ENCODE data around the gene MAVS. TPM values are rescaled to one million over a fixed set of nuclear protein-coding genes. Genes with fewer than 3 reads are reported as not detected.
"Not testable (repeated sequence)": the region's sequence is repeated elsewhere in the genome, so short reads cannot be mapped to it uniquely, and the experiment has no call there.

MAVS gene
- total RNA-seq, 1 donor from 2014 or later = 35.7 TPM

DNA sequence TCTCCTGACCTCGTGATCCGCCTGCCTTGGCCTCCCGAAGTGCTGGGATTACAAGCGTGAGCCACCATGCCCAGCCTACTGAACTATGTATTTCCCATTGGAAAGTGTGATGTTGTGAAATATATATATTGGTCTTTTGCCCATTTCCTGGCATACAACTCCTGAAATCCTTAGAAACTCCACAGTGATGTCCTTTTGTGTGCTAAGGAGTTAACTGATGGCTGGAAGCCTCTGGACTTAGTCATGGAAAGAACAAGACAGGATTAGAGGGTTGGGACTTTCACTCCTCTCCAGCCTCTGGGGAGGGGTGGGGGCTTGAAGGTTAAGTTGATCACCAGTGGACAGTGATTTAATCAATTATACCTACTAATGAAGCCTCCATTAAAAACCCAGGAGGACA lies 49.7 kb downstream of the MAVS start:
- intact Hi-C loops (cut with DNase I) = no loop called here

DNA sequence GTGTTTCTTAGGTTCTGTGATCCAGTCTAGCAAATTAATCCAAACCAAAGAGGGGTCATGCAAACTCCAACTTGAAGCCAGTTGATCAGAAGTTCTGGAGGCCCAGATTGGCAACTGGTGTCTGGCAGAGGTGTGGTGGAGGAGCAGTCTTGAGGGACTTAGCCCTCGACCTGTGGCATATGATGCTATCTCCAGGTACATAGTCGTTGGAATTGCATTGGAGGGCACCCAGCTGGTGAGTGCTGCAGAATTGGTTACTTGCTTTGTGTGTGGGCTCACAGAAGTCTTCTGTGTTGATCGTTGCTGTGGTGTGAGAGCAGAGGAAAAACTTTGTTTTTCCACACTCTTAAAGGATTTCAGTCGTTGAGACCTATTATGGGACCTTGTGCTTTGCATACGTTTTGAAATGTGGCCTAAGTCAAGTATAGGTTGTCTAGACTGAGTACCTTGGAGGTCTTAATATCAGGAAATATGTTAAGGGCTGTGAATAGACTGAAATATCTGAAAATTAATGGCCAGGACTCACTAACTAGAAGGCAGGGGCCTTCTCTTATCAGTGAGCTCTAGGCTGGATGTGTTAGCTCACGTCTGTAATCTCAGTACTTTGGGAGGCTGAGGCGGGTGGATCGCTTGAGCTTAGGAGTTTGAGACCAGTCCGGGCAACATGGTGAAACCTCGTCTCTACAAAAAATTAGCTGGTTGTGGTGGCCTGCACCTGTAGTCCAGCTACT lies 50.4 kb downstream of the MAVS start:
- ATAC-seq (ENCODE audit: poor library complexity) (no peak), DNase-seq (no peak)
- intact Hi-C loops (cut with DNase I) = no loop called here

More for the DNA sequence above, 49.7 kb downstream of the MAVS start:
- no peak for DNase-seq
- no peak for ATAC-seq (ENCODE audit: poor library complexity)

DNA sequence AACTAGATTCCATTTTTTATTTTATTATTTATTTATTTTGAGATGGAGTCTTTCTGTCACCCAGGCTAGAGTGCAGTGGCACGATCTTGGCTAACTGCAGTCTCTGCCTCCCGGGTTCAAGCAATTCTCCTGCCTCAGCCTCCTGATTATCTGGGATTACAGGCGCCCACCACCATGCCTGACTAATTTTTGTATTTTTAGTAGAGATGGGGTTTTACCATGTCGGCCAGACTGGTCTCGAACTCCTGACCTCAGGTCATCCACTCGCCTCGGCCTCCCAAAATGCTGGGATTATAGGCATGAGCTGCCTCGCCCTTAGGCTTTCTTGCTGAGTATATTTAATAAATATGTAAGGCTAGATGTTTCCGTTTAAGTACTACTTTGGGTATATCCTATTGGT lies 51.5 kb downstream of the MAVS start:
- ATAC-seq (ENCODE audit: poor library complexity); DNase-seq; intact Hi-C loops (cut with DNase I): not testable (repeated sequence)

DNA sequence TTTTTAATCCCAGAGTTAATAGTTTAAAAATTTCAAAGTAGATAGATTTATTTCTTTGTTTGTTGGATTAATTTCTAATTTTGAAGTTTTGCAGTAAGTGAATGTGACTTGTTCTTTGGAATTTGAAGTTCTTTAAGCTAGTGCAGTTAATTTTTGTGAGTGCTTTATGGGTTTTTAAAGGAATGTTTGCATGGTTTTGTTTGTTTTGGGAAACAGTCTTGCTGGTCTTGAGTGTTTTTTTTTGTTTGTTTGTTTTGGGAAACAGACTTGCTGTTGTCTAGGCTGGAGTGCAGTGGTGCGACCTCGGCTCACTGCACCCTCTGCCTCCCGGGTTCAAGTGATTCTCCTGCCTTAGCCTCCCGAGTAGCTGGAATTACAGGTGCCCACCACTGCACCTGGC lies 52.0 kb downstream of the MAVS start:
- DNase-seq = no peak

DNA sequence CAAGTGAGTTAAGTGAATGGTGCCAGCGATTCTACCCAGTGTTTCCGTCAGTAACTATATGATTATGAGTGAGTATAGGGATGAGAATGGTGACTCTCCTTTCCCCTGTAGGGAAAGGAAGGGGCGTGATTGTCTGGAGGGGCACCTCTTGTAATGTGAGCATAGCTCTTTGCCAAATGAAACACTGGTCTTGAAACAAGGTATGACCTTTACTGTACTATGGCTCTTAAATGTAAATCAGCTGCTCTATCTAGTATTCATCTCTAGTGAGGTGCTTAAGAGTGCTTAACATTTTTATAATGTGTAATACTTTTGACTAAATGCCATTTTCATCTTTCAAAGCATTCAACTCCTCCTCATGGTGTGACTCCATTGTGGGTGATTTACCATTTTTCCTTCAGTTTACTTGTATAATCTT lies 53.6 kb downstream of the MAVS start:
- DNase-seq = no peak
- no peak for ATAC-seq (ENCODE audit: poor library complexity)
- intact Hi-C loops (cut with DNase I) = loop anchor here (10.0 kb wide), 1 partner anchor 115 kb away; the partner anchor contains the start of gene RNF24

More for the DNA sequence above, 52.0 kb downstream of the MAVS start:
- intact Hi-C loops (cut with DNase I) = no loop called here
- no peak for ATAC-seq (ENCODE audit: poor library complexity)

DNA sequence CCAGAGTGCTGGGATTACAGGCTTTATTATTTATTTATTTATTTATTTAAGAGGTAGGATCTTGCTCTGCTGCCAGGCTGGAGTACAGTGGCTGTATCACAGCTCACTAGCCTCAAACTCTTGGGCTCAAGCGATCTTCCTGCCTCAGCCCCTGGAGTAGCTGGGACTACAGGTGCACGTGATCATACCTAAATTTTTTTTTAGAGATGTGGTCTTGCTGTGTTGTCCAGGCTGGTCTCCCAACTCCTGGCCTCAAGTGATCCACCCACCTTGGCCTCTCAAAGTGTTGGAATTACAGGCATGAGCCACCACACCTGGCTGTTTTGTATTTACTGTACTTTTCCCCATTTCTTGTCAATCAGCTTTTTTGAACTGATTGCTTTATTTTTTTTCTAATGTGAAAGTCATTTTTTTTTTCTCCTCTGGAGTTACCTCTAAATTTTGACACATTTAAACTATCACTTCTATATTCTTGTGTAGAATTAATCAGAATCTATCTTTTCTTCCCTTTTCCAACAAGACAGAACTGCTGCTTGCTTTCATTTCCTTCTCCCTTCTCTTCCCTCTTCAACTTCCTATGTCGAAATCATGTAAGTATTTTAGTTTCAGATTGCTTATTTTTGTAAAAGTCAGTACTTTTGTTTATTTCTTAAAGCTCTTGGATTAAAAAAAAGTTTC lies 54.5 kb downstream of the MAVS start:
- intact Hi-C loops (cut with DNase I) = loop anchor here (10.0 kb wide), 1 partner anchor 114 kb away; the partner anchor contains the start of gene RNF24
- ATAC-seq (ENCODE audit: poor library complexity) (no peak), DNase-seq (no peak)

DNA sequence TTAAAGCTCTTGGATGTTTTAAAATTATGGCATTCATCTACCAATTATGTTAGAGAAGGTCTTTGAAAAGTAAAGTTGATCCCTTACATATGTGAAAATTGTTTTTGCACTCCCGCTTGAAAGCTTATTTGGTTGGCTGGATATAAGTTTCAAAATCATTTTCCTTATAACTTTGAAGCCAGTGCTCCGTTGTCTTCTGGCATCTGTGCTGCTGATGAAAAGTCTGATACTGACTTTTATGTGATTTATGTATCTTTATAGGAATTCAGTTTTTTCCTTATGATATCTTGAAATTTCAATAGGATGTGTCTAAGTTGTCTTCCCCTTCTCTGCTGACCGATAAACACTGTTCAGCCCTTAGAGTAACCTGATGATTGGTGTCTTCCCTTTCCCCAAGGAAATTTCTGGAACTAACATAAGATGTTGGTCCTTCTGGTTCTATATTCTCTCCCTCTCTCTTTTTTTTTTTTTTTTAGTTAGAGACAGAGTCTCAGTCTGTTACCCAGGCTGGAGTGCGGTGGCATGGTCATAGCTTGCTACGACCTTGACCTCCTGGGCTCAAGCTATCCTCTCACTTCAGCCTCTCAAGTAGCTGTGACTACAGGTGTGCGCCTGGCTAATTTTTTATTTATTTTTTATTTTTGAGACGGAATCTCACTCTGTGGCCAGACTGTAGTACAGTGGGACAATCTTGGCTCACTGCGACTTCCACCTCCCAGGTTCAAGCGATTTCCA lies 55.2 kb downstream of the MAVS start:
- ATAC-seq (ENCODE audit: poor library complexity) = no peak
- intact Hi-C loops (cut with DNase I) = loop anchor here (10.0 kb wide), 1 partner anchor 113 kb away; the partner anchor contains the start of gene RNF24
- no peak for DNase-seq

DNA sequence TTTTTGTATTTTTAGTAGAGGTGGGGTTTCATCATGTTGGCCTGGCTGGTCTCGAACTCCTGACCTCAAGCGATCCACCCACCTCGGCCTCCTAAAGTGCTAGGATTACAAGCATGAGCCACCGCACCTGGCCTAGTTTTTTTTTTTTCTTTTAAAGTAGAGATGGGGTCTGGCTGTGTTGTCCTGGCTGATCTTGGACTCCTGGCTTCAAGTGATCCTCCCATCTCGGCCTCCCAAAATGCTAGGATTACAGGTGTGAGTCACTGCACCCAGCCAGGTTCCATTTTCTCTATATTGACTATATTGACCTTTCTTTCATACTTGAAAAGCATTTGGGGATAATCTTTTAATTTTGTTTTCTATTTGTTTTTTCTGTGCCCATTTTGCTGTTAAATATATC lies 55.8 kb downstream of the MAVS start:
- intact Hi-C loops (cut with DNase I) = loop anchor here (10.0 kb wide), 1 partner anchor 112 kb away; the partner anchor contains the start of gene RNF24
- ATAC-seq (ENCODE audit: poor library complexity) = no peak

DNA sequence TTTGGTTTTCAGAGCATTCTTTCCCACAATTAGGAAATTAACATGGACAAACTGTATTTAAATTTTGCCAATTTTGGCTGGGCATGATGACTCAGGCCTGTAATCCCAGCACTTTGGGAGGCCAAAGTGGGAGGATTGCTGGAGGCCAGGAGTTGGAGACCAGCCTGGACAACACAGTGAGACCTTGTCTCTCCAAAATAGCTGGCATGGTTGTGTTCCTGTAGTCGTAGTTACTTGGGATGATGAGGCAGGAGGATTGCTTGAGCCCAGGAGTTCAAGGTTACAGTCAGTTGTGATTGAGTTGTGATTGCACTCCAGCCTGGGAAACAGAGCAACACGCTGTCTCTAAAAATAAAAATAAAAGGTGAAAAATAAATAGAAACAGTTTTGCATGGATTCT lies 57.6 kb downstream of the MAVS start:
- intact Hi-C loops (cut with DNase I) = loop anchor here (10.0 kb wide), 1 partner anchor 111 kb away; the partner anchor contains the start of gene RNF24
- no peak for DNase-seq
- ATAC-seq (ENCODE audit: poor library complexity) = no peak

More for the DNA sequence above, 55.8 kb downstream of the MAVS start:
- DNase-seq = no peak

DNA sequence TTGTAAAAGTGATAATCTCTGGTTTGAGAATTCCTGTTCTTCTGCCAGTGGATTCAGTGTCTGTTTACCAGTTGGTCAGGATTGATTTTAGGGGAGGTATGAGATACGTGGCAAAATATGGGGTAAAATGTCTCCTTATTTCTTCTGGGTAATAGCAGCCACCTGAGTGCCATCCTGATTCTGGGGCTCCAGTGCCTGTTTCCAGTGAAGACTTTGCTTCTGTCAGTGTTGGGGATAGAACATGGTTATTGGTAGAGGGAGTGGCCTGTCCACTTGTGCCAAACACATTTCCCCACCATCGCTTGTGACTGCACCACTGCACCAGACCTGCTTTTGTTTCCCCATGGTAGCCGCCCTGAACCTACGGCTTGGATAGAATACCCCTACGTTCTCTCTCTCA lies 58.2 kb downstream of the MAVS start:
- intact Hi-C loops (cut with DNase I) = loop anchor here (10.0 kb wide), 1 partner anchor 110 kb away; the partner anchor contains the start of gene RNF24
- no peak for ATAC-seq (ENCODE audit: poor library complexity)
- no peak for DNase-seq

DNA sequence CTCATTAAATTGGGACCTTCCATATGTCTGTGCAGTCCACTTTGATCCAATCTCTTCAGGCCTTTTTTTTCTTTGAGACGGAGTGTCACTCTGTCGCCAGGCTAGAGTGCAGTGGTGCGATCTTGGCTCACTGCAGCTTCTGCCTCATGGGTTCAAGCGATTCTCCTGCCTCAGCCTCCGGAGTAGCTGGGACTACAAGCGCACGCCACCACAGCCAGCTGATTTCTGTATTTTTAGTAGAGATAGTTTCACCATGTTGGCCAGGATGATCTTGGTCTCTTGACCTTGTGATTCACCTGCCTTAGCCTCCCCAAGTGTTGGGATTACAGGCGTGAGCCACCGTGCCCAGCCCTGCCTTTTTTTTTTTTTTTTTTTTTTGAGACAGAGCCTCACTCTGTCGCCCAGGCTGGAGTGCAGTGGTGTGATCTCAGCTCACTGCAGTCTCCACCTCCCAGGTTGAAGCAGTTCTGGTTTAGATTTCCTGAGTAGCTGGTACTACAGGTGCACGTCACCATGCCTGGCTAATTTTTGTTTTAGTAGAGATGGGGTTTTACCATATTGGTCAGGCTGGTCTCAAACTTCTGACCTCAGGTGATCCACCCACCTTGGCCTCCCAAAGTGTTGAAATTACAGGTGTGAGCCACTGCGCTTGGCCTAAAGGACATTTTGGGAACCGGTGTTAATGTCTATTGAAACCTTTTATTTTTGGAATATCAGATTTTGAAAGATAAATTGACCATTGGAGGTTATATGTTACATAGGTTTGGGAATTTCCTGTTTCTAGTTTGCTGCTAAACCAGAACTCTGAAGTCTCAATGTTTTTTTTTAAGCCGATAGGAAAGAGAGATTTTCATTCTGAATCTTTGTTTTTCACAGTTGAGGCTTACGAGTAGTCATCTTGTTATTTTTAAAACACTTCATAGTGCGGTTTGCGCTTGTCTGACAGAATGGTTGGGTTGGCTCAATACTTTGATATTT lies 60.4 kb downstream of the MAVS start:
- intact Hi-C loops (cut with DNase I) = loop anchor here (10.0 kb wide), 1 partner anchor 108 kb away; the partner anchor contains the start of gene RNF24
- ATAC-seq (ENCODE audit: poor library complexity); DNase-seq: not testable (repeated sequence)

DNA sequence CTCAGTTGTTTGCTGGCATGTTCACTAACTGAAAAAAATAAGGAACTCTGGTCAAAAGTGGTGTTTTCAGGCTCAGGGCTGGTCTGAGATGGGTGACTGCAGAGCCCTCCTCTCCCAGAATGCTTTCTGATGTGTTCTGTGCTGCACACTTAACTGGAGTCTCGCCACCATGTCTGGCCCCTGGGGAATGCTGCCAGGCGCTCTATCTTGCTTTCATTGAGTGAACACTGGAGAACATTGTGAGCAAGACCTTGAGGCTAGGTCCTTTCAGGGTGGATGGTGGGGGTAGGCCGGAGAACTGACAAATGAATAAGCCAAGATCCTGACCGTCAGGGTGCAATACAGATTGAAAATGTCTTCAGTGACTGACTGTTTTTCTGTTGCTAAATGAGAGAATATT lies 62.0 kb downstream of the MAVS start:
- intact Hi-C loops (cut with DNase I) = loop anchor here (10.0 kb wide), 1 partner anchor 106 kb away; the partner anchor contains the start of gene RNF24
- ATAC-seq (ENCODE audit: poor library complexity) (peak; percentile 85), DNase-seq (peak; percentile 77)

DNA sequence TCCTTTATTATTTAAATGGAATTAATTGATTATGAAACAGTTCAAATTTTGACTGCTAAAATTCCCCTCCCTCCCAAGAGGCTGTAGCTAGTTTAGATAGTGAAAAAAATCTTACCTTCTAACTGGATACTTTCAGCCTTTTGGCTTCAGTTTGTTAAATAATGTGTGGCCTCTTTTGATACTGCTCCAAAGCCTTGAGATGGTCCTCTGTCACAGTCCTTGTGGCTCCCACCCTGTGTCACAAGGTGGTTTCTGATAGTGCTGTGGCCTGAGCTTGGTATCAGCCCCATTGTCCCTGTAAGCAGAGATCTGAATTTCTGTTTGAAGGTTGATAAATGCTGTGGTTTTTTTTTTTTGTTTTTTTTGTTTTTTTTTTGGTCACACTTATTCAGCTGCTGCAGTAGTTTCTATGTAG lies 63.3 kb downstream of the MAVS start:
- DNase-seq (no peak), ATAC-seq (ENCODE audit: poor library complexity) (no peak)
- intact Hi-C loops (cut with DNase I) = loop anchor here (10.0 kb wide), 1 partner anchor 105 kb away; the partner anchor contains the start of gene RNF24

DNA sequence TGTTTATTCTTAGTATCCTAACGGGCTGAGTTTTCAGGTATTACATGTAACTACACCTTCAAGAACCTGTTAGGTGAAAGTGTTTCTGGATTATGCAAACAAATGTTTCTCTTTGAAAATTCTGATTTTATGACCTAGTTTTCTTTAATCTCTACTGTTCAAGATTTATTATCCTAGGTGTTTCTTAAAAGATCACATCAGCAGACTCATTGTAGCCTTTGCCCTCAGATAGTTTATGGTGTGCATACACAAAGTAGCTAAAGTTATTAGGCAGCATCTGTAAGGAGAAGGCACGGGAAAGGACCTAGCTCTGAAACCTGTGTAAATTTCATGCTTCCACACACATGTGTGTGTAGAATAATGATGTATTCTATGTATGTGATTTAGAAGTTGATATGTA lies 64.2 kb downstream of the MAVS start:
- intact Hi-C loops (cut with DNase I) = no loop called here
- DNase-seq = no peak
- no peak for ATAC-seq (ENCODE audit: poor library complexity)

DNA sequence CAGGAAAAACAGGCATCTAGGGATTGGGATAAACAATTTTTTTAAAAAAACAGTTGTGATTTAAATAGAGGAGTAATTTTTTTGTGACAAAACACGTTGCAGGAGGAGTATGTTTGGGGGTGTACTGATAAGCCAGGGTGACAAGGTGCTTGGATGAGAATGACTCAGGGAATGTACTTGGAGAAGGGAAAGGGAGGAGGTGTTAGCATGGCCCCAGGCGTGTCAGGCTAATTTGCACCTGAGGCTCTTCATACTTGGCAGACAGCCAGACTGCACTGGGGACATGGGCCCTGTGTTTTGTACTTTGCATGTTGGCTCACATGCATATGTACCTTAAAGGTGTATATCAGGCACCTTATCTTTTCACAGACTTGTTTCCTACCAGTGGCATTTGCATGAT lies 65.3 kb downstream of the MAVS start:
- DNase-seq (no peak), ATAC-seq (ENCODE audit: poor library complexity) (peak; percentile 51)
- intact Hi-C loops (cut with DNase I) = no loop called here

DNA sequence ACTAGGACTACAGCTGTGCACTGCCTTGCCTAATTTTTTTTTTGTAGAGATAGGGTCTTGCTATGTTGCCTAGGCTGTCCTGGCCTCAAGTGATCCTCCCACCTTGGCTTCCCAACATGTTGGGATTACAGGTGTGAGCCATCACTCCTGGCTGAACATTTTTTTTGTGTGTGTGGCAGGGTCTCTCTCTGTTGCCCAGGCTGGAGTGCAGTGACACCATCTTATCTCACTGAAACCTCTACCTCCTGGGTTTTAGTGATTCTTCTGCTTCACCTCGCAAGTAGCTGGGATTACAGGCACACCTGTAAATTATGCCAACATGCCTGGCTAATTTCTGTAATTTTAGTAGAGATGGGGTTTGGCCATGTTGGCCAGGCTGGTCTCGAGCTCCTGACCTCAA lies 67.8 kb downstream of the MAVS start:
- intact Hi-C loops (cut with DNase I) = no loop called here
- DNase-seq = no peak
- no peak for ATAC-seq (ENCODE audit: poor library complexity)

DNA sequence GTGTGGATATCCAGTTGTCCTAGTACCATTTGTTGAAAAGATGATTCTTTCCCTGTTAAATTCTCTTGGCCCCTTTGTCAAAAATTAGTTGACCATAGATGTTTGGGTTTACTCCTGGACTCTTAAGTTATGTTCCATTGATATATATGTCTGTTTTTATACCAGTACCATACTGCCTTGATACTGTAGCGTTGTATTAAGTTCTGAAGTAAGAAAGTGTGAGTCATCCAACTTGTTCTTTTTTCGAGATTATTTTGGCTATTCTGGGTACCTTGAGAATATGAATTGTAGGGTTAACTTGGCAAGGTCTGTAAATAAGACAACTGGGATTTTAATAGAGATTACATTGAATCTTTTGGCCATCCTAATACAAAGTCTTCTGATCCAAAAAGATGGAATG lies 69.1 kb downstream of the MAVS start:
- ATAC-seq (ENCODE audit: poor library complexity) (no peak), DNase-seq (no peak)
- intact Hi-C loops (cut with DNase I) = no loop called here

DNA sequence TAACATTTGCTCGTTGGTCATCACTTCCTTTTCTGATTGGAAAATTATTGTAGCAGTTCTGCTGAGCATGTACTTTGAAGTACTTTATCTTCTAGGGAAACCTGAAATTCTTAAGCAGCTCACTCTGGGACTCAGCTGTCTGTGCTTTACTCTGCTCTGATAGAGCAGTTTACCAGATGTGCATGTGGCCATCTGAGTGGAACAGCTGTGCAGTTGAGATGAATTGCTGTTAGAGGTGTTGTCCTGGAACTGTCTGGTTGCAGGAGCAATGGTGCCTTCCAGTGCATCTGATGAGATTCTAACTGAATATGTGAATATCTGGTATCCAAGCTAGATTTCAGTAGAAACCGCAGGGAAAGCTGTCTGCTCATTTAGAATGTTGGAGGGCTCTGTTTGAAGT lies 69.7 kb downstream of the MAVS start:
- intact Hi-C loops (cut with DNase I) = no loop called here

More for the DNA sequence above, 69.7 kb downstream of the MAVS start:
- DNase-seq = no peak
- ATAC-seq (ENCODE audit: poor library complexity) = no peak
